ENCODE measurements around the gene TMCO4. TPM values are rescaled to one million over a fixed set of nuclear protein-coding genes. Genes with fewer than 3 reads are reported as not detected.

The TMCO4 gene
- total and polyA plus RNA-seq, 10 of the 15 experiments (the other 5 are each of a cell fraction or from before 2014, with no cell fraction given) = 2.4 to 20.8 (median 13.0) TPM

DNA sequence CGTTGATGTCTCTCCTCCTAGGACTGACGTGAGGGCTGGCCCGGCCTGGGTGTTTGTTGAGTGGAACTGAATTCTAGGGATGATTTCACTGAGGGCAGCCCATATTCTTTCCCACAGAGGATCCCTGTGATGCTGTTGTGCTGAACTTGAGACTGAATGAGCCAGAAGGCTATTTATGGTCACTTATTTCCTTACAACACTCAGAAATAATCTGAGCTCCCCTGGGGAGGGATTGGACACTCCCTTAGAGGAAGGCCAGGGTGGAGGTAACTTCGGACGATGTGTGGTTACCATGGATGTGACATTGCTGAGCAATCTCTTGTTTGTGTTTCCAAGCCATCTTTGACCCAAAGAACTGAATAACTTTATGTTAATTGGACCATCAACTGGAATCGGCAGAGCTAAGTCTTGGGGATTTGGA is 5.1 kb upstream of the TMCO4 start (continued):
- TF ChIP-seq MYC (IDR thresholded peaks at IDR 0.05; ENCODE audit: insufficient read depth, insufficient read length, insufficient replicate concordance, low read length, severe bottlenecking) (no peak), CHD1 (IDR thresholded peaks at IDR 0.05; ENCODE audit: low read depth, low read length) (no peak)

GRCh38 chr1:19802269-19802668 is 2.6 kb upstream of the TMCO4 start:
- Histone ChIP-seq H3K36me3 (ENCODE audit: control insufficient read depth in 2 of 2, insufficient read depth in 2 of 2, low read length in 1 of 2) (no peaks in the 10 kb centered on the region), H3K9ac (ENCODE audit: control insufficient read depth, insufficient read depth, low read length) (no peak overlapping the region), H2AFZ (ENCODE audit: control insufficient read depth, low read depth, low read length) (no peak overlapping the region), H3K27ac (ENCODE audit: control insufficient read depth, insufficient read depth) (no peak overlapping the region), H3K9me3 (replicated peaks; ENCODE audit: control insufficient read depth, insufficient read depth, low read length) (no peaks in the 10 kb centered on the region), H3K4me1 (ENCODE audit: control insufficient read depth, insufficient read depth, low read length) (peaks cover 7% of the 10 kb centered on the region), H3K4me2 (ENCODE audit: control insufficient read depth, insufficient read depth) (no peak overlapping the region), H3K27me3 (replicated peaks in 1 of 2; ENCODE audit: control insufficient read depth in 2 of 2, insufficient read depth in 2 of 2, low read length in 1 of 2) (no peaks in the 10 kb centered on the region), H3K4me3 (no peak overlapping the region), H4K20me1 (ENCODE audit: control insufficient read depth, insufficient read depth) (no peaks in the 10 kb centered on the region), H3K79me2 (ENCODE audit: control insufficient read depth, insufficient read depth, low read length) (peaks cover 4% of the 10 kb centered on the region)
- intact Hi-C loops (cut with micrococcal nuclease; ENCODE audit: unreplicated experiment) = no loop called here
- ChIA-PET POLR2A (no interaction called here), SMC1A (ENCODE audit: uncharacterized antibody, unreplicated experiment) (interaction anchor here (1.1 kb wide), 1 partner anchor 255 kb away, joined by 5 read pairs; no protein-coding TSS in a partner anchor), RAD21 (ENCODE audit: unreplicated experiment) (no interaction called here), CTCF (interaction anchor here (1.0 kb wide), 1 partner anchor 11 kb away, joined by 3 read pairs; no protein-coding TSS in a partner anchor)
- in situ Hi-C loops (cut with MboI) = no loop called here
- DNase-seq (ENCODE audit: low read depth, low spot score) (no peak), ATAC-seq (no peak), FAIRE-seq (no peak)
- no TSS peak for BruUV-seq (replicated peaks)
- WGBS (ENCODE audit: insufficient coverage, insufficient replicate concordance, low lambda C conversion rate, missing lambda C conversion rate) = 78% methylated on average over 7 of the region's 7 CpGs
- TF ChIP-seq ZNF207 (IDR thresholded peaks at IDR 0.05; ENCODE audit: borderline replicate concordance) (no peak), RELB (IDR thresholded peaks at IDR 0.05; ENCODE audit: low read depth) (no peak), KLF5 (IDR thresholded peaks at IDR 0.05; ENCODE audit: partially characterized antibody) (no peak)
